Measurements from ENCODE around the gene YWHAH. TPM values are rescaled to one million over a fixed set of nuclear protein-coding genes. Genes with fewer than 3 reads are reported as not detected.
A peak's percentile ranks its signal among the peaks of the same experiment; 100 is the strongest.

YWHAH gene
- polyA plus RNA-seq, 3 donors from 2014 or later, result 76.5 to 113 (median 84.0) TPM

DNA sequence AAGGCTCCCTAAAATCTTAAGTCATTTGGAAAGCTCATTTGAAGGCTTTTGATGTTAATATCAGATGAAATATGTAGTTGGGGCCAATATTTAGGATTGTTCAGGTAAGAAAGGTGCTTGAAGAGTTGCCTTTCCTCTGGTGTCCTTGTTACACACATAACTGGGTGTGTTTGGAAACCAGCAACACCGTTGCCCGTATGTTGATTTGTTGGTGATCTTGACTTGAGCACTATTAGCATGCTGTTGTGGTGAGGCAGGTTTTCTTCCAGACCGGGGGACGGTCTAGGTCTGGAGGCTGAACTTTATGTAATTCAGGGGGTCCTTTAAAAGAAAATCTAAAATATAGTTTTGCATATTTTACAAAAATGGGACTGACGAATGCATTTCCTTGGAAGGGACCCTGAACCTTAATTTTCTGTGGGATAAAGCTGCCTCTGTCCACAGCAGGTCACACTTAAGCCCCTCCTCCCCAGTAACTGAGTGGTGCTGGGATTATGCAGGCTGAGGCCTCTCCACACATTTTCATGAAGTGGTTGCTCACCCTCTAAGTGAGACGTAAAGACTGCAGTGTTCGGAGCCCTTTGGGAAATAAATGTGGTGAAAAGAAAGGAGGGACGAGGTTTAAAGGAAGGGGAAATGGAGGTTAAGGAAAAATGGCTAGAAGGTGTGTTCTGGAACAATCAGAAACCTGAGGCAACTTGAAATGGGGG, 1.8 kb downstream of the YWHAH start:
- Mint-ChIP-seq H3K27me3 (ENCODE audit: low read depth in 3 of 3) (peaks cover 3 to 5% (median 4%) of the 10 kb centered on the region in 3 donors), H3K36me3 (peaks cover 0 to 6% (median 0%) of the 10 kb centered on the region in 3 donors), H3K4me3 (no peak overlapping the region), H3K9me3 (no peaks in the 10 kb centered on the region), H3K4me1 (peaks cover 12 to 26% of the 10 kb centered on the region in 2 donors), H3K27ac (no peak overlapping the region)
- DNase-seq, result no peak

DNA sequence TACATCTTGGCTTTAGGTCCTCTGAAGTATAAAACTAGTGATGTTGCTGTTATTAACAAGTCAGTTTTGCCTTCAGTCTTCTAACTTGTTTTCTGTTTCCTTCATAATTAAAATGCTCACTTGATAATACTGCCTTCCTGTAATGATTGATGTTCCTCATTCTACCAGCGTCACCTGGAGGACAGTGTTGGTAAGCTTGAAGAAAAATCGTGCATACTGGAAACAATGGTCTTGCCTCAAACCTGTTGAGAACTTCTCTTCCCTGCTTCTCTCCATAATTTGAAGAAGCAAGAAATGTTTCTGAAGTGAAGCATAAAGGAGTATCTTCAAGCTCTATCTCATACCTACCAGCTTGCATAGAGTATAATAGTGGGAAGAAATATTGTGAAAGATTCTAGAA, 3.0 kb downstream of the YWHAH start:
- Mint-ChIP-seq H3K4me1 (peaks cover 22 to 32% of the 10 kb centered on the region in 2 donors), H3K36me3 (peaks cover 0 to 6% (median 0%) of the 10 kb centered on the region in 3 donors)

DNA sequence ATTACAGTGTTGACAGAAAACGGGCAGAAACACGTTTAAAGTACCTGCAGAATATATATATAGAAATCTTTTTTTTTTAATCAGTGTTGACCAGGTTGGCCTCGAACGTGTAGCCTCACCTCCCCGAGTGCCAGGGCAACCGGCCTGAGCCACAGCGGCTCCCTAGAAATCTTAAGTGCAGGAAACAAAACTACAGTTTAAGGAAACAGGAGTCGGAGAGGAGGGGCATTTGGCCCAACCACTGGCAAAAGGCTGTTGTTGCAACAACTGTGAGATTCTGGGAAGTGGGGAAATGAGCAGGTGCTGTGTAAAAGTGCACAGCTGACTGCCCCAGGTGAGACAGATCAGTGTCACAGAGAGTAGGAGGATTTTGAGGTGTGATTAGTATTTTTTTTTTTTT, 3.7 kb downstream of the YWHAH start:
- Mint-ChIP-seq H3K4me1 (peaks cover 26 to 39% of the 10 kb centered on the region in 2 donors), H3K27me3 (ENCODE audit: low read depth in 3 of 3) (peaks cover 0 to 4% (median 3%) of the 10 kb centered on the region in 3 donors), H3K27ac (peak overlapping the region in 1 of 6 donors; percentile 80), H3K4me3 (no peak overlapping the region), H3K36me3 (peaks cover 0 to 6% (median 0%) of the 10 kb centered on the region in 3 donors), H3K9me3 (no peaks in the 10 kb centered on the region)
- DNase-seq, result no peak

More for the DNA sequence above, 3.0 kb downstream of the YWHAH start:
- no peaks in the 10 kb centered on the region for H3K9me3 Mint-ChIP-seq
- DNase-seq, result peak; percentile 18 to 51 (median 36)
- H3K27me3 Mint-ChIP-seq (ENCODE audit: low read depth in 3 of 3), result peaks cover 0 to 4% (median 3%) of the 10 kb centered on the region in 3 donors
- peak overlapping the region in 5 of 6 donors; percentile 31 to 48 (median 36) for H3K27ac Mint-ChIP-seq
- H3K4me3 Mint-ChIP-seq, result peak overlapping the region in 2 of 5 donors; percentile 16 to 36

DNA sequence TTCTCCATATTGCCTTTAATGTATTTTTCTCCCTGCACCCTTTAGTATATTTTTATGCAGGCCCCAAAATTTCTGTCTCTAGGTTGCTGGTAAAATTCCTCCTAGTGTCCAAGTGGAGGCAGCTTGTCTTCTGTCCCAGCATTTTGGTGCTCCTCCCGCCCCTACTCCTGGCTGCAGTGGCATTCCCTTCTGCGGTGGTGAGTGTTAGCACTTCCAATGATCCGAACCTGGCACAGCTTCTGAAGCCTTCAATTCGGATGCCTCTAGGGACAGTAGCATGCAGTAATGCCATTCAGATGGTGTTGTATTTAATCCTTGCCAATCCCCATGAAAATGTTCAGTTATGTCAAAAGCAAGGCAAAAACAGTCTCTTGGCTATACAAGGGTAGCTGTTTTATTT, 5.9 kb downstream of the YWHAH start:
- no peaks in the 10 kb centered on the region for H3K9me3 Mint-ChIP-seq
- no peak for DNase-seq
- H3K4me3 Mint-ChIP-seq, result no peak overlapping the region
- H3K4me1 Mint-ChIP-seq, result peaks cover 41 to 52% of the 10 kb centered on the region in 2 donors
- peaks cover 0 to 2% (median 0%) of the 10 kb centered on the region in 3 donors for H3K27me3 Mint-ChIP-seq (ENCODE audit: low read depth in 3 of 3)
- no peak overlapping the region for H3K27ac Mint-ChIP-seq
- H3K36me3 Mint-ChIP-seq, result peaks cover 0 to 6% (median 0%) of the 10 kb centered on the region in 3 donors

DNA sequence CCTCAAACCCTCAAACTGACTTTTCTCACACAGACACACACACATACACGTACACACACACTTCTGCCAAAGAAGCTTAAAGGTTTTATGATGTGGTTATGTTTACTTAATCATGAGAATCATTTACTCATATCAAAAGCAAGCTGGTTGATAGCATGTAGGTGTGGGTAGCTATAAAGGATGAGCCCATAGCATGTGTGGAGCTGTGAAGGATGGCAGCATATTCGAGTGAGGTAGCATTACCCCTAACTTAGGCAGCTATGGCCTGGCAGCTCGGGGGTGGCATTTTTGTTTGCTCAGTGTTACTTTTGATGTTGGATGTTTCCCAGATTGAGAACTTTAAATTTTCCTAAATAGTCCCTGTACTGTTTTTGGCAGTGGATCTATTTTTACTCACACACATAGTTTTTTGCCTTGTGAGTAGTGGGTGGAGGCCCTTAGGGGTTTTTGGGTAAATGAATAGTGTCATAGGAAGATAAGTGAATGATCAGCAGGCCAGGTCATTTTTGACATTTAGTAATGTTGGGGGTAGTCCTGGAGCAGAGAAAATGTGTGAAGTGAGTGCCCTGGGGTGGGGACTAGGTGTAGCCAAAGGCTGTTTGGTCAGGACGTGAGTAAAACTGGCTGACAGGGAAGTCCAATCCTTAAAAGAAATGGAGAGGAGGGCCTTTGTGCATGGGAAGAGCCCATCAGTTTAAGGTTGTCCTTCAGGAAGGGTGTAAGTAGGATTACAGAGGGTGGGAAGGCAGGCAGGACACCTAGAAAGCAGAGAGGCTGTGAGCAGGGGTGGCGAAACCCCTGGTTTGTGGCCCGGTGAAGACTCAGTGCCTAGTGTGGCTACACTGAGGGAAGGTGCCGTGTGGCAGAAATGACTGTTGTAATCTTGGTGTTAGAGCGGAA, 7.1 kb downstream of the YWHAH start:
- H3K4me3 Mint-ChIP-seq, result peak overlapping the region in 1 of 5 donors; percentile 52
- peak overlapping the region; percentile 30 to 83 (median 64) for H3K27ac Mint-ChIP-seq
- no peaks in the 10 kb centered on the region for H3K9me3 Mint-ChIP-seq
- no peak for DNase-seq
- peaks cover 0 to 2% (median 0%) of the 10 kb centered on the region in 3 donors for H3K27me3 Mint-ChIP-seq (ENCODE audit: low read depth in 3 of 3)
- peaks cover 47 to 63% of the 10 kb centered on the region in 2 donors for H3K4me1 Mint-ChIP-seq
- peaks cover 6 to 8% (median 6%) of the 10 kb centered on the region in 3 donors for H3K36me3 Mint-ChIP-seq

DNA sequence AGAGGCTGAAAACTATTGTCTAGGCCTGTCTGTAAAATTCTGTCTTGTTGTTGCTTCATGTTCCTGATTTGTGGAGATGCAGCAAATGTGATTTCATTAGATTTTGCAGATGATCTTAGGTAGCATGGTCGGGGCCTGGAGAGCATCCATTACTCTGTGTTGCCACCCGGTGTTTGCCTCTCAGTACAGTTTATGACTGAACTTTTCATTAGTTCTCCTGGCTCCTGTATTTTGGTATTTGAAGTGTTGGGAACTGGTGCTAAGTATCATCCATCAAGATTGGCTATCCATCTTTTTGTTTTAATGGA, 7.7 kb downstream of the YWHAH start:
- Mint-ChIP-seq H3K4me1 (peaks cover 46 to 61% of the 10 kb centered on the region in 2 donors), H3K4me3 (peak overlapping the region in 3 of 5 donors; percentile 10 to 52 (median 30)), H3K36me3 (peaks cover 6 to 12% (median 10%) of the 10 kb centered on the region in 3 donors), H3K27me3 (ENCODE audit: low read depth in 3 of 3) (peaks cover 0 to 2% (median 0%) of the 10 kb centered on the region in 3 donors), H3K27ac (peak overlapping the region; percentile 30 to 83 (median 64)), H3K9me3 (no peaks in the 10 kb centered on the region)
- no peak for DNase-seq

DNA sequence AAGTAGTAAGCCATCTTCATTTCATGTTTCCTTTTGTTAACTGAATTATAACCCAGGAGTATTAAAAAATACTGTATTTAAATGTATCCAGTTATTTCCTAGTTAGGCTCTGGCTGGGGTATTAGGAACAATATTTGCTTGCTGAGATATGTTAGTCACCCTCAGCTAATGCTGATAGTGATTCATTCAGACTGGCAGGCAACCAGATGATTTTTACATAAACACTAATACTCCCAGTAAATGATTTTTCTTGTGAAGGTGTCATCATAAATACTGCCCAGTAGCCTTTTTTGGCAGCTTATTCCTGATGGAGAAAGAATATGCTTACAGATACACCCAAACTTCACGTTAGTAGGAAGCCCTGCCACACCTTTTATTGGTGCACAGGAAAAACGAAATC, 8.1 kb downstream of the YWHAH start:
- H3K4me3 Mint-ChIP-seq, result peak overlapping the region in 1 of 5 donors; percentile 30
- H3K4me1 Mint-ChIP-seq, result peaks cover 43 to 56% of the 10 kb centered on the region in 2 donors
- H3K27ac Mint-ChIP-seq, result peak overlapping the region in 3 of 6 donors; percentile 49 to 83 (median 80)

DNA sequence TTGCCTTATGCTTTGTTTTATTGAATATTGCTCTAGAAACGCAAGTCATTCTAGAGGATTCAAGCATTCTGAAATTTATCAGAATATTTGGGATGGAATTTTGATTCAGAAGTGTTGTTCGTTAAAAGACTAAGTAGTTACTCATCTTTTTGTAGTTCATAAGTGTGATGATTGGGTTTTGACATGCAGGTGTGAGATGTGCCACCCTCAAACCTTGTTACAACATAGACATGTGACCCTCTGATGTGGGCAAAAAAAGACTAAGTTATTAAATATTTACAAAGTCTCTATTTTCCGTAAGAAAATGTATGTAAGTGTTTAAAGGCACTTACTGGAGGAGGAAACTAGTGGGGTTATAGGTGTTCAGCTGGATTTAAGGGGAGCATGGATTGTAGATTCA, 8.9 kb downstream of the YWHAH start:
- Mint-ChIP-seq H3K4me3 (peak overlapping the region in 2 of 5 donors; percentile 2 to 8), H3K27ac (peak overlapping the region; percentile 4 to 56 (median 31)), H3K27me3 (ENCODE audit: low read depth in 3 of 3) (peaks cover 0 to 2% (median 0%) of the 10 kb centered on the region in 3 donors), H3K4me1 (peaks cover 43 to 56% of the 10 kb centered on the region in 2 donors), H3K9me3 (no peaks in the 10 kb centered on the region), H3K36me3 (peaks cover 2 to 17% (median 13%) of the 10 kb centered on the region in 3 donors)
- DNase-seq, result no peak

More for the DNA sequence above, 8.1 kb downstream of the YWHAH start:
- no peak for DNase-seq
- Mint-ChIP-seq H3K36me3 (peaks cover 6 to 14% (median 13%) of the 10 kb centered on the region in 3 donors), H3K27me3 (ENCODE audit: low read depth in 3 of 3) (peaks cover 0 to 2% (median 0%) of the 10 kb centered on the region in 3 donors), H3K9me3 (no peaks in the 10 kb centered on the region)

DNA sequence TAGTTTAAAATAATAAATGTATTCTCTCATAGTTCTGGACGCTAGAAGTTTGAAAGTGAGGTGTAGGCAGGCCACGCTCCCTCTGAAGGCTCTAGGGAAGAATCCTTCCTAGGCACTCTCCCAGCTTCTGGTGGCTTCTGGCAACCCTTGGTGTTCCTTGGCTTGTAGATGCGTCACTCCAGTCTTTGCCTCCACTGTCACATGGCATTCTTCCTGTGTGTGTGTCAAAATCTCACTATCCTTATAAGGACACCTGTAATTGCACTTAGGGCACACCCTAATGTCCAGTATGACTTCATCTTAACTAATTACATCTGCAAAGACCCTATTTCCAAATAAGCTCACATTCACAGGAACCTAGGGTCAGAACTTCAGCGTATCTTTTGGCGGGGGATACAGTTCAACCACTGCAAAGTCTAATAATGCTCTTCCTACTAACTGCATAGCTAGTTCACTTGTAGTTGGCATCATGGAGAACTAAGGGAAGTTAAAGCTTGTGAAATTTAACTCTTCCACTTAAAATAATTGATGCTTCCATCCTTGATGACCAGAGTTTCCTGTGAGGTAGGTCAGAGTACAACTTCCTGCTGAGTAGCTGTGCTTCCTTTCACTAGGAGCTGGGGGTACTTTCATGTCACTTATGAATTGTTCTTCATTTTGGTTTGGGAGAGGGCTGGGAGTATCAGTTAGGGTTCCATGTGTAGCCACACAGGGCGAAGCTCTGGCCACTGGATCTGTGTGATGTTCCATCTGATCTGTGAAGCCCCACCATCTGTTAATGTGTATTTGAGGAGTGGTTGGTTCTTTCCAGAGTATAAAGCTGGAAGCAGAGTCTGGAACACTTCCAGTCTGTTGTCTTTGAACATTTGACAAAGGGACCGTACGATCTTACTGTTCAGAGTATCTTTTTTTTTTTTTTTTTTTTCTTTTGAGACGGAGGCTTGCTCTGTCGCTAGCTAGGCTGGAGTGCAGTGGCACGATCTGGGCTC, 10.5 kb downstream of the YWHAH start:
- peak overlapping the region; percentile 4 to 75 (median 56) for H3K27ac Mint-ChIP-seq
- peaks cover 4 to 24% (median 13%) of the 10 kb centered on the region in 3 donors for H3K36me3 Mint-ChIP-seq
- DNase-seq, result no peak
- H3K4me1 Mint-ChIP-seq, result peaks cover 52 to 65% of the 10 kb centered on the region in 2 donors
- no peak overlapping the region for H3K4me3 Mint-ChIP-seq
- peaks cover 0 to 2% (median 0%) of the 10 kb centered on the region in 3 donors for H3K27me3 Mint-ChIP-seq (ENCODE audit: low read depth in 3 of 3)
- no peaks in the 10 kb centered on the region for H3K9me3 Mint-ChIP-seq

DNA sequence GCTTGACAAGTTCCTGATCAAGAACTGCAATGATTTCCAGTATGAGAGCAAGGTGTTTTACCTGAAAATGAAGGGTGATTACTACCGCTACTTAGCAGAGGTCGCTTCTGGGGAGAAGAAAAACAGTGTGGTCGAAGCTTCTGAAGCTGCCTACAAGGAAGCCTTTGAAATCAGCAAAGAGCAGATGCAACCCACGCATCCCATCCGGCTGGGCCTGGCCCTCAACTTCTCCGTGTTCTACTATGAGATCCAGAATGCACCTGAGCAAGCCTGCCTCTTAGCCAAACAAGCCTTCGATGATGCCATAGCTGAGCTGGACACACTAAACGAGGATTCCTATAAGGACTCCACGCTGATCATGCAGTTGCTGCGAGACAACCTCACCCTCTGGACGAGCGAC, 12.0 kb downstream of the YWHAH start:
- no peak overlapping the region for H3K4me3 Mint-ChIP-seq
- H3K36me3 Mint-ChIP-seq, result peaks cover 4 to 24% (median 13%) of the 10 kb centered on the region in 3 donors
- H3K27me3 Mint-ChIP-seq (ENCODE audit: low read depth in 3 of 3), result peaks cover 0 to 2% (median 0%) of the 10 kb centered on the region in 3 donors
- DNase-seq, result no peak
- H3K4me1 Mint-ChIP-seq, result peaks cover 52 to 60% of the 10 kb centered on the region in 2 donors
- no peaks in the 10 kb centered on the region for H3K9me3 Mint-ChIP-seq
- peak overlapping the region in 3 of 6 donors; percentile 3 to 22 (median 9) for H3K27ac Mint-ChIP-seq

DNA sequence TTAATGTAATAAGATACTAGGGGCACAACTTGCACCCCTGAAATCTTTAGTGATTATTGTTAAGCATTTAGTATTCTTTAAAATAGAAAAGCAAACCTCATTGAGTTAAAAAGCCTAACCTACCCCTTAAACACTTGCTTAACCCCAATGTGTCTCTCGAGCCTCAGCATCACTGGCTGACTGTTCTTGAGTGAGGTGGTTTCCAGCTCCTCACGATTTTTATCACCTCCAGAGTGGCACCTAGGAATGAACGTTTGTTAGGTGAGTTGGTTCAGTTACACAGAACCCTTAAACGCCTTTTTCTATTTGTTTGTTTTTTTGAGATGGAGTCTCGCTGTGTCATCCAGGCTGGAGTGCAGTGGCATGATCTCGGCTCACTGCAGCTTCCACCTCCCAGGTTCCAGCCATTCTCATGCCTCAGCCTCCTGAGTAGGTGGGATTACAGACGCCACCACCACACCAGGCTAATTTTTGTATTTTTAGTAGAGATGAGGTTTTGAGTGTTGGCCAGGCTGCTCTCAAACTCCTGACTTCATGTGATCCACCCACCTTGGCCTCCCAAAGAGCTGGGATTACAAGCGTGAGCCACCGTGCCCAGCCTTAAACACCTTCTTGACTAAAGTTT, 13.7 kb downstream of the YWHAH start:
- Mint-ChIP-seq H3K9me3 (no peaks in the 10 kb centered on the region), H3K36me3 (peaks cover 4 to 24% (median 13%) of the 10 kb centered on the region in 3 donors), H3K4me3 (no peak overlapping the region), H3K27ac (peak overlapping the region; percentile 3 to 83 (median 71)), H3K27me3 (ENCODE audit: low read depth in 3 of 3) (peaks cover 0 to 2% (median 0%) of the 10 kb centered on the region in 3 donors), H3K4me1 (peaks cover 36 to 43% of the 10 kb centered on the region in 2 donors)
- no peak for DNase-seq

DNA sequence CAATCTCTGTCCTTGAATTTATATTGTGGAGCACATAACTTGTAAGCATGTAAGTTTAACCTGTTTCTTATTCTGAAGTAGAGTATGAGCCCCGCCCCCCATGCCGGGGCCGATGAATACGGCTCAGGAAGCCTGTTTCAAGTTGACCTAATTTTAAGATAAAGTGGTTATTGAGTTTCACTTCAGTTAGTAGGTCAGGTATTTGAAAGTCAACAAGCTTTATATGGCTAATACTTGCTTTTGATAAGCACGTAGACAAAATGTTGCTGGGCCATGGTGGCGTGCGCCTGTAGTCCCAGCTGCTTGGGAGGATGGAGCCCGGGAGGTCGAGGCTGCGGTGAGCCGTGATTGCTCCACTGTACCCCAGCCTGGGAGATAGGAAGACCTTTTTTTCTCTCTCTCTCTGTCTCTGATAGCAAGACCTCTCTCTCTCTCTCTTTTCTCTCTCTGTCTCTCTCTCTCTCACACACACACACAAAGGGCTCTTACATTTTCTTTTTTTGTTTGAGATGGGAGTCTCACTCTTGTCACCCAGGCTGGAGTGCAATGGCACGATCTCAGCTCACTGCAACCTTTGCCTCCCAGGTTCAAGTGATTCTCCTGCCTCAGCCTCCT, 14.4 kb downstream of the YWHAH start:
- Mint-ChIP-seq H3K27ac (peak overlapping the region; percentile 70 to 85 (median 83)), H3K4me3 (peak overlapping the region in 4 of 5 donors; percentile 13 to 69 (median 56)), H3K27me3 (ENCODE audit: low read depth in 3 of 3) (peaks cover 0 to under 1% (median 0%) of the 10 kb centered on the region in 3 donors), H3K4me1 (peaks cover 30 to 36% of the 10 kb centered on the region in 2 donors), H3K36me3 (peaks cover 4 to 24% (median 13%) of the 10 kb centered on the region in 3 donors), H3K9me3 (no peaks in the 10 kb centered on the region)
- no peak for DNase-seq

All from immature natural killer cell (primary cell).